D721Med (cell line): ENCODE results near the gene RTN3.

Source experiments
- DNase-seq: peaks from one replicate; pipeline ENCODE4 v3.0.0; 2011; ENCODE audit warnings: low spot score; ENCODE audit not compliant: insufficient read length
- FAIRE-seq: peaks from 2 replicates; lab custom pipeline; 2011; peaks lifted over from hg19 to GRCh38; lab: Jason Lieb, UNC
- CTCF ChIP-seq: IDR thresholded peaks from 2 replicates; pipeline ENCODE4 v1.5.1; 2012; ENCODE audit warnings: mild to moderate bottlenecking, control low read depth; ENCODE audit not compliant: insufficient read depth; ENCODE audit errors: missing control alignments

RTN3 gene

GRCh38 chr11:63671322-63672155 is 9.8 kb upstream of the RTN3 start, which contains the start of gene ATL3:
TSS of gene ATL3 (minus strand) at chr11:63671376. CDS start at chr11:63671335, 41 bp downstream.
- DNase-seq (peak; percentile 92), FAIRE-seq (no peak)
- no peak for TF ChIP-seq CTCF

GRCh38 chr11:63672156-63672463 is 9.2 kb upstream of the RTN3 start:
- no peak for TF ChIP-seq CTCF
- DNase-seq (no peak), FAIRE-seq (no peak)

DNA sequence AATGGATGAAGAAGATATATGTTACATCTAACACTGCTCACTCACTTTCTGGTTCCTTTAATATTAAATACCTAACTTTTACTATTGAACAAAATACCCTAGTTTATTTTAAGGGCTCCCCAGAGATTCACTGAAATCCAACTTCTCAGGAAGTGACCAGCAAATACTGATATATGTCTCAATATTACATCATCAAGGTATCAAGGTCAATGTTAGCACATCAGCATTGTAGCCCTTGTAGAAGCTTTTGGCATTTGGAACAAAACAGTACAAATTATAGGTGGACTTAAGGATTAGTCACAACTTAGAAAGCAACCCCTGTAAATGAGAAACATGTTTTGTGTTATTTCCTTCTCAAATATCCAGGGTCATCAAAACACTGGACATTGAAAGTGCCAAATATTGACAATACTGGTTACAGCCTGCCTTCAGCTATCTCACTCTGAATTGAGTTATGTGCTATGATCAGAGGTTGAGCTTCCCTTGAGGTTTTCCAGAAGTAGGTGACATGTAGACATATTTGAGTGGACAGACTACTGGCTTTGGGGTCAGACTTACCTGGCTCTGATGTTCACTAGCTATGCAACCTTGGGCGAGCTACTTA is 8.3 kb upstream of the RTN3 start:
- no peak for TF ChIP-seq CTCF
- no peak for DNase-seq
- FAIRE-seq, result no peak

- DNase-seq (no peak), FAIRE-seq (no peak)
- no peak for TF ChIP-seq CTCF
These were observed 7.7 kb upstream of the RTN3 start for GRCh38 chr11:63673579-63673978.

DNA sequence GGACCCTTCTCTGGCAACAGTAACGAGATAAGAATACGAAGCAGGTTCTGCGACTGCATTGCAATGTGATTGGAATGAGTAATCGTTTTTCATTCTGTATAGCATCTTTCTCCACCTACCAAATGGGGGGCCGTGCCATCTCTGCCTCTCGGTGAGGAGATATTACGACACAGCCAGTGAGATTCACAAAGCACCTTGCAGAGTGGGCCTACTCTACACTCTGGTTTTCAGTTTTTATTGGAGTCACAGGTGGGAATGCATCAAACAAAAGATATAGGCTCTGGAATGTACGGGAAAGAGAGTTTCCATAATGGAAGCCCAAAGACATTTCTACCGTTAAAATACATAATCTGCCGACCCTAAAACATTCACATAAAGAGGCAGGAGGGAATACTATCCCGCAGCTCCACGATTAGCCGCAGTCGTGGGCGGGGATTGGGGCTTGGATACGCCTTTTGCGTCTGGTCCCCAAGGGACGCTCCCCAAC is 423 bp upstream of the RTN3 start:
- no peak for TF ChIP-seq CTCF
- DNase-seq, result no peak

GRCh38 chr11:63682066-63683021 is 1.0 kb downstream of the RTN3 start:
- TF ChIP-seq CTCF, result no peak
- no peak for FAIRE-seq
- no peak for DNase-seq

More for the DNA sequence above, 423 bp upstream of the RTN3 start:
- no peak for FAIRE-seq
